Thyroid gland (tissue), 4 donors: Measurements from ENCODE around the gene NTRK2. TPM values are rescaled to one million over a fixed set of nuclear protein-coding genes. Genes with fewer than 3 reads are reported as not detected.

Experiments
- DNase-seq, 2 donors: peaks; one replicate each; pipeline ENCODE4 v3.0.0-alpha.2; 2019
- H3K27ac ChIP-seq, 3 donors: fragments of 200-600 bp; sonication (generic); 1 replicate in 2 of 3; 2 replicates in 1 of 3; pipeline ENCODE4 v1.5.1; 2016 to 2019; ENCODE audit warnings: mild to moderate bottlenecking in 1 of 3, moderate library complexity in 1 of 3
- H3K27me3 ChIP-seq: fragments of 200-600 bp; sonication (generic); one replicate; pipeline ENCODE4 v1.5.1; 2019
- H3K36me3 ChIP-seq, 2 donors: fragments of 200-600 bp; sonication (generic); one replicate each; pipeline ENCODE4 v1.5.1; 2016 to 2019
- H3K4me1 ChIP-seq, 2 donors: fragments of 200-600 bp; sonication (generic); one replicate each; pipeline ENCODE4 v1.5.1; 2017 to 2019
- H3K4me3 ChIP-seq, 3 donors: fragments of 200-600 bp; sonication (generic); replicated peaks in 1 of 3; 1 replicate in 2 of 3; 2 replicates in 1 of 3; pipeline ENCODE4 v1.5.1; 2016; ENCODE audit warnings: mild to moderate bottlenecking in 1 of 3
- H3K9me3 ChIP-seq: fragments of 200-600 bp; sonication (generic); one replicate; pipeline ENCODE4 v1.5.1; 2017
- CTCF ChIP-seq, 6 experiments: fragments of 200-600 bp in 3 of 6; fragments of 450-650 bp in 3 of 6; sonication (generic) in 3 of 6; IDR thresholded peaks; one replicate each; pipeline ENCODE4 v1.5.1; 2016 to 2019; ENCODE audit warnings: antibody characterized with exemption in 6 of 6, mild to moderate bottlenecking in 2 of 6, inconsistent platforms in 1 of 6, moderate library complexity in 1 of 6
- POLR2A ChIP-seq, 2 donors: fragments of 450-650 bp; IDR thresholded peaks; one replicate each; pipeline ENCODE4 v1.6.1; 2017; ENCODE audit warnings: antibody characterized with exemption in 2 of 2, mild to moderate bottlenecking in 2 of 2, moderate library complexity in 1 of 2
- WGBS, 2 donors: methylation state at CpG; one replicate each; pipeline ENCODE4 v1.1.5; 2017; 5-methylcytosine and 5-hydroxymethylcytosine counted together
- intact Hi-C: fragments of 100-400 bp; cut with DNase I; formaldehyde crosslinking; loops from one replicate; pipeline ENCODE4 v1.15.1; 2023
- total RNA-seq, 4 donors: library from RNA; depleted of rRNA; stranded (reverse); fragments of >200 nt; gene quantifications; one replicate each; pipeline ENCODE4 v1.2.3, GENCODE V29; 2016

The NTRK2 gene
- total RNA-seq, 4 donors from 2014 or later, result 92.0 to 186 (median 142) TPM

GRCh38 chr9:84941792-84942191 lies 272.3 kb downstream of the NTRK2 start:
- H3K27me3 ChIP-seq, result no peaks in the 10 kb centered on the region
- peaks cover 0 to 12% of the 10 kb centered on the region in 2 donors for H3K4me1 ChIP-seq
- H3K36me3 ChIP-seq, result no peaks in the 10 kb centered on the region
- TF ChIP-seq POLR2A (IDR thresholded peaks at IDR 0.05) (no peak), CTCF (IDR thresholded peaks at IDR 0.05) (no peak)
- H3K27ac ChIP-seq, result no peak overlapping the region
- H3K9me3 ChIP-seq, result no peaks in the 10 kb centered on the region
- no peak overlapping the region for H3K4me3 ChIP-seq
- DNase-seq, result no peak
- intact Hi-C loops, result no loop called here

GRCh38 chr9:84943482-84944050 lies 274.0 kb downstream of the NTRK2 start:
- 70 to 74% methylated on average over 2 of the region's 2 CpGs for WGBS, 2 donors
- Histone ChIP-seq H3K36me3 (no peaks in the 10 kb centered on the region), H3K4me3 (no peak overlapping the region), H3K27me3 (no peaks in the 10 kb centered on the region), H3K9me3 (no peaks in the 10 kb centered on the region), H3K27ac (no peak overlapping the region), H3K4me1 (peaks cover 0 to 20% of the 10 kb centered on the region in 2 donors)
- intact Hi-C loops, result no loop called here
- DNase-seq, result no peak
- no peak for TF ChIP-seq POLR2A (IDR thresholded peaks at IDR 0.05)
- no peak for TF ChIP-seq CTCF (IDR thresholded peaks at IDR 0.05)

GRCh38 chr9:84945878-84946538 lies 276.5 kb downstream of the NTRK2 start:
- peaks cover 0 to 14% of the 10 kb centered on the region in 2 donors for H3K4me1 ChIP-seq
- no peaks in the 10 kb centered on the region for H3K9me3 ChIP-seq
- no peaks in the 10 kb centered on the region for H3K36me3 ChIP-seq
- TF ChIP-seq CTCF (IDR thresholded peaks at IDR 0.05) (no peak), POLR2A (IDR thresholded peaks at IDR 0.05) (no peak)
- intact Hi-C loops, result loop anchor here (5.0 kb wide), 1 partner anchor 279 kb away; the partner anchor contains the start of gene NTRK2
- 80 to 87% methylated on average over 8 of the region's 8 CpGs for WGBS, 2 donors
- no peak for DNase-seq
- no peaks in the 10 kb centered on the region for H3K27me3 ChIP-seq
- H3K4me3 ChIP-seq, result no peak overlapping the region
- H3K27ac ChIP-seq, result no peak overlapping the region

GRCh38 chr9:84947412-84947972 lies 278.0 kb downstream of the NTRK2 start:
- TF ChIP-seq POLR2A (IDR thresholded peaks at IDR 0.05) (no peak), CTCF (IDR thresholded peaks at IDR 0.05) (no peak)
- Histone ChIP-seq H3K27me3 (no peaks in the 10 kb centered on the region), H3K27ac (no peak overlapping the region), H3K4me1 (peaks cover 0 to 14% of the 10 kb centered on the region in 2 donors), H3K36me3 (no peaks in the 10 kb centered on the region), H3K4me3 (no peak overlapping the region), H3K9me3 (no peaks in the 10 kb centered on the region)
- DNase-seq, result no peak
- 78 to 82% methylated on average over 5 of the region's 5 CpGs for WGBS, 2 donors
- intact Hi-C loops, result loop anchor here (5.0 kb wide), 1 partner anchor 280 kb away; the partner anchor contains the start of gene NTRK2

GRCh38 chr9:84949258-84949657 lies 279.7 kb downstream of the NTRK2 start:
- Histone ChIP-seq H3K27ac (no peak overlapping the region), H3K27me3 (no peaks in the 10 kb centered on the region), H3K4me1 (peaks cover 0 to 19% of the 10 kb centered on the region in 2 donors), H3K36me3 (no peaks in the 10 kb centered on the region), H3K9me3 (no peaks in the 10 kb centered on the region), H3K4me3 (no peak overlapping the region)
- intact Hi-C loops, result loop anchor here (5.0 kb wide), 1 partner anchor 282 kb away; the partner anchor contains the start of gene NTRK2
- no peak for TF ChIP-seq POLR2A (IDR thresholded peaks at IDR 0.05)
- no peak for TF ChIP-seq CTCF (IDR thresholded peaks at IDR 0.05)
- 93% methylated on average over 4 of the region's 4 CpGs for WGBS, 2 donors
- DNase-seq, result no peak
